Globus pallidus (tissue), 1 donor: ENCODE results near the gene SDE2.
"Not testable (repeated sequence)": the region's sequence is repeated elsewhere in the genome, so short reads cannot be mapped to it uniquely, and the experiment has no call there.

Experiments used
- DNase-seq: peaks from one replicate; pipeline ENCODE4 v3.0.0-alpha.2; 2015; ENCODE audit warnings: low spot score

Gene SDE2

DNA sequence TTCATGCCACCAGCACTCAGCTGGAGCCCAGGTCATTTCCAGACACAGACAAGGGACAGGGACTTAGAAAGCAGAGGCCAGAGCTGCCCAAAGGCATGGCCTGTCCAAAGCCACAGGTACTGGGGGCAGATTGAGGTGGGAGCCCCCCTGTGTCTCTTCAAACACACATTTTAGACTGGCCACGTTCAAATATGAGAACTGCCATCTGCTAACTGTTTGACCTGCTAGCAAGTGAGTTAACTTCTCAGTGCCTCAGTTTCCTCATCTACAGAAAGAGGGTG lies 57.3 kb downstream of the SDE2 start:
- no peak for DNase-seq

- no peak for DNase-seq
These were observed 57.8 kb downstream of the SDE2 start, which contains the start of gene LEFTY2 for GRCh38 chr1:225941187-225941941. TSS of gene LEFTY2 (minus strand) at chr1:225941220. CDS start at chr1:225941140, 80 bp downstream.

DNA sequence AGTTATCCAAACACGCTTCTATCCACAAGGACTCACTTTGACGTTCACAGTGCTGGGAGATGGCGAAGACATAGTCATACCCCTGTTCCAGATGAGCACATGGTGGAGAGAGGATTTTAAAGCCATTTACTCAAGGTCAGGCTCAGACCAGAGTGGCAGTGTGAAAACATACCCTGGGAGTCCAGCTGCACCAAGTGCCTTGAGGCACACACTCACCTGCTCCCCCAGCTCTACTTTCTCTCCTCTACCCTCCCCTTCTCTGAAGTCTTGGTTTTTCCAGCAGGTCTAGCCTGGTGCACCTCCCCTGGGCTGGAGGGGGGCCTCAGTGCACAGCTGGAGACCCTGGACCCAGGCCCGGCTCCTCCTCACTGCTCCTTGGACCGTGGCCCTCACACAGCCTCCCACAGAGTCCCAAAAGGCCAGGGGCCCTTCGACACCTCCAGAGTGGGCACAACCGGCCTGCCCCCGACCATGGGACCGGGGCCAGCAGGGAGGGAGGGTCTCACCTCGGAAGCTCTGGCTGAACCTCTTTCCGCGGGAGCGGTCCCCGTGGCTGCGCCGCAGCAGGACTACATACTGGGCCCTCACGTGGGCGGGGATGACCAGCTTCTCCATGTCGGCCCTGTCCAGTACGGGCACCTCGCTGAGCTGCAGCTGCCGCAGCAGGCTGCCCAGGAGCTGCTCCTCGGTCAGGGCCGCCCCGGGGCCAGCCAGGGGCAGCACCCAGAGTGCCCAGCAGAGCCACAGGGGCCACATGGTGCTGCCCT lies 58.6 kb downstream of the SDE2 start:
- DNase-seq, result no peak

DNA sequence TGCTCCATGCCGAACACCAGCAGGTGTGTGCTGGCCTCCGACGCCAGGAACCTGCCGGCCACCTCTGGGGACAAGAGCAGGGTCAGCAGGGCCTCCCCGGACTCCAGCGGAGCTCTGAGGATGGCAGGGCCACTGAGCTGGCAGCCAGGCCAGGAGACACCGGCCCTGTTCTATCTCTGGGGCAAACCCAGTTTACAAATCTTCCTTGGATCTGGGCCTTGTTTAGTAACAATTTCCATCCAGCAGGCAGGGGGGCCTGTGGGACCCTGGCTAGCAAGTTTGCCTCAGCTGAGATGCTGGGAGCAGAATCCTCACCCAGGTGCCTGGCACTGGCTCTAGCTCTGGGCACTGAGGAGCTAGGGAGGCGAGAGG lies 59.2 kb downstream of the SDE2 start:
- not testable (repeated sequence) for DNase-seq

GRCh38 chr1:225939097-225939938 lies 59.8 kb downstream of the SDE2 start:
- not testable (repeated sequence) for DNase-seq

- DNase-seq, result no peak
These were observed 61.8 kb downstream of the SDE2 start for GRCh38 chr1:225937048-225937968.

DNA sequence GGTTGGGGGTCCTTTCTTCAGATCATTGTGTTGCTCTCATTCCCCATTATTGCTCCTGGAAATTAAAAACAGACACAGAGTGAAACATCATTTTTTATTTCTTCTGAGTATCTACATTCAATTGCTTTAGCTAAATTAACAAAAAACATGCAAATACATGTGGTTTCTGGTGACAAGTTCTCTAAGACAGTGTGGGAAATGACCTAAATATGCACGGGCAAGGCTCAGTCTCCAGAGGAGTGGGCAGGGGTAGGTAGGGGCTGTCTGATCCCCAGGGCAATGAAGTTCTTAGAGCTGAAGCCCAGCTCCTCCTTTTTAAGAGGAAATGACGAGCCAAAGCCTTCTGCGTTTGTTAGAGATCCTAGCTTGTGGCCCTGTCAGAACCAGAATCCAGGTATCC lies 62.6 kb downstream of the SDE2 start:
- DNase-seq, result no peak

DNA sequence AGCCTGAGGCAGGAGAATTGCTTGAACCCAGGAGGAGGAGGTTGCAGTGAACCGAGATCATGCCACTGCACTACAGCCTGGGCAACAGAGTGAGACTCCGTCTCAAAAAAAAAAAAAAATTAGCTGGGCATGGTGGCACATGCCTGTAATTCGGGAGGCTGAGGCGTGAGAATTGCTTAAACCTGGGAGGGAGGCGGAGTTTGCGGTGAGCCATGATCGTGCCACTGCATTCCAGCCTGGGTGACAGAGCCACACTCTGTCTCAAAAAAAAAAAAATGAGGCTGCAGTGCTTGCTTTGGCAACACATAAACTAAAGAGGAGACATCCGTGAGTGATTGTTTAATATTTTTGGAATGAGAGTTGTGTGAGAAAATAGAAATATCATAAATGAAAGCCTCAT lies 63.1 kb downstream of the SDE2 start:
- DNase-seq, result not testable (repeated sequence)

- DNase-seq, result no peak
These were observed 64.4 kb downstream of the SDE2 start for GRCh38 chr1:225934711-225935110.

DNA sequence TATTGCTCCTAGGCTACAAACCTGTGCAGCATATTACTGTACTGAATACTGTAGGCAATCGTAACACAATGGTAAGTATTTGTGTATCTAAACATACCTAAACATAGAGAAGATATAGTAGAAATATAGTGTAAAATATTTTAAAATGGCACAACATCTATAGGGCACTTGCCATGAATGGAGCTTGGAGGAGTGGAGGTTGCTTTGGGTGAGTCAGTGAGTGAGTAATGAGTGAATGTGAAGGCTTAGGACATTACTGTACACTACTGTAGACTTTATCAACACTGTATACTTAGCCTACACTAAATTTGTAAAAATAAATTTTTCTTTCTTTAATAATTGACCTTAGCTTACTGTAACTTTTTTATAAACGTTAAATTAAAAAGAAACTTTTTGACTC lies 66.1 kb downstream of the SDE2 start:
- DNase-seq, result no peak
